Glomerular endothelial cell (primary cell): ENCODE data around the gene KRT16. TPM values are rescaled to one million over a fixed set of nuclear protein-coding genes. Genes with fewer than 3 reads are reported as not detected.
"Not testable (repeated sequence)": the region's sequence is repeated elsewhere in the genome, so short reads cannot be mapped to it uniquely, and the experiment has no call there.

ENCODE experiments used
- DNase-seq: peaks from one replicate; pipeline ENCODE4 v3.0.0-alpha.2; 2011; ENCODE audit warnings: low read depth, low spot score; ENCODE audit errors: extremely low read depth
- total RNA-seq: library from RNA; depleted of rRNA; stranded (reverse); fragments of >200 nt; gene quantifications from 2 replicates; pipeline ENCODE4 v1.2.3, GENCODE V29; 2015

The KRT16 gene
- not detected in 2 replicates for total RNA-seq

DNA sequence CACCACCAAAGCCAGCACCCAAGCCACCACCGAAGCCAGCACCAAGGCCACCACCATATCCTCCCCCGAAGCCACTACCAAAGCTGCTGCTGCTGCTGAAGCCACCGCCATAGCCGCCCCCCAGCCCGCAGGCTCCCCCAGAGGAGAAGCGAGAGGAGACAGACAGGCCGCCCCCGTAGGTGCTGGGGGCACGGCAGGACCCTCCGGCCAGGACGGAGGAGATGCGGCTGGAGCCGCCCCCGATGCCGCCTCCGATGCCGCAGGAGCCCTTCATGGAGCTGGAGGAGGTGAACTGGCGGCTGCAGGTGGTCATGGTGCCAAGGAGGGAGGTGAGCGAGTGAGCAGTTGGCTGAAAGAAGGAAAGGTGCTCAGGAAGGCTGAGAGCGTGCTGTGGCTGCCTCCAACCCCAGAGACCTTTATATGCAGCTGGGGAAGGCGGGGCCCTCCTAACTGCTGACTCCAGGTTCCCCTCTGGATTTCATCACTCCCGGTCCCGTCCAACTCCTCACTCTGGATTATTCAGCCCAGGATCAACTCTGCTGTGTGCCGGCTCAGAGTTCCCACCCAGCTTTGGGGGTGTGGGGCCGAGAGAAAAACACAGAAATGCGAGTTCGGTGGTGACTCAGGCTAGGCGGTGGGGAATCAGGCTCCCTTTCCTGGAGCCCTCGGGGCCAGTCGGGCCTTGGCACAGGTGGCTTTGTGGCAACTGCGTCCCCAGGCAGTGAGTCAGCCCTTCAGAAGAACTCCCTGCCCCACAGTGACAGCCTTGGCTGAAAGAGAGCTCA lies at the start of gene KRT16:
Gene KRT16, minus strand, starts transcription at position 392 of the 785 bp plus-strand sequence. Its CDS starts 79 bp downstream, at position 313.
- DNase-seq: not testable (repeated sequence)

DNA sequence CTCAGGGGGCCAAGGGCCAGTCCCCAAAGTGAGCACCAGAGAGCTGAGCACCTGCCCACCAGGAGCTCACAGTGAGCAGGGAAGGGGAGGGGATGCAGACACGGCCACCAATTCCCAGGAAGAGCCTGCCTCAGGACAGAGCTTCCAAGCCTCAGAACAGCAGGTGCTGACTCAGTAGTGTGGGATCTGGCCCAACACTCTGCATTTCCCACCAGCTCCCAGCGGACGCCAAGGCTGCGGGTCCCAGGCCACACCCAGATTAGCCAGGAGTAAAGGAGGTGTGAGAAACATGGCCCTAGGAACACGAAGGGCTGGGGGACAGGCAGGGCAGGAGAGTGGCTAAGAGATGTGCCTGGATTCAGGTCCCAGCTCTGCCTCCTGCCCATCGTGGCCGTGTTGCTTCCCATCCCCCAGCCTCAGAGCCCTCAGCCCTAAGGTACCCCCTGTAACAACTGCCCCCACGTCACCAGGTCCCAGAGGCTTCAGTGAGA lies 47.7 kb upstream of the KRT16 start:
- DNase-seq: no peak

DNA sequence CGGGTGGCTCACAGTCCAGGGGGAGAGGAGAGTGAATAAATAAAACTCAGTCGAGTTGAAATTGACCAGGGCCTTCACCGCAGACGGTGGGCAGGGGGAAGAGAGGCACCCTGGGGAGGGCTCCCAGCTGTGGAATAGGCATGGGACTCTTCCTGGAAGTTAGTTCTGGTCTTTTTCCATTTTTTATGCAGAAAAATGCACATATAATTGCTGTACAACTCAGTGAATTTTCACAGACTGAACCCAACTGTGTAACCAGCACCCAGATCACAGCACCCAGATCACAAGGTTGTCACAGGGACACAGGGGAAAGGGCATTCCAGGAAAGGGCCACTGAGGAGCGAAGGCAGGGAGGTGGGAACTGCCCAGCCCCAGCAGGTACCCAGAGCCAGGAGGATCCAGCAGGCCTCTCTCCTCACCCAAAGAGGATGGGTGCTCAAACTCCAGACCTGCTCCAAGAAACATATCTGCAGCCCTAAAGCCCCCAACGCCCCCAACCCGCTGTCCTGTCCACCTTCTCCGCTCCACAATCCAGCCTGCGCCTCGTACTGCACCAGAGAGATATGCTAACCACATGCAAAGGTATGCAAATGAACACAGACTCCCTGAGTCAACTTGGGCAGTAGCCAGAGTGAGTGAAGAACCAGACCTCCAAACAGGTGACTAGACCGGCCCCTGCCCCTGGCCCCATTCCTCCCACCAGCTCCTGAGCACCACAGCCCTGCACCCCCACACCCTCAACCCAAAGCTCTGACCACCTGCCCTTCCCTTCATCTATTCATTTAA lies 47.1 kb upstream of the KRT16 start:
- DNase-seq: no peak

DNA sequence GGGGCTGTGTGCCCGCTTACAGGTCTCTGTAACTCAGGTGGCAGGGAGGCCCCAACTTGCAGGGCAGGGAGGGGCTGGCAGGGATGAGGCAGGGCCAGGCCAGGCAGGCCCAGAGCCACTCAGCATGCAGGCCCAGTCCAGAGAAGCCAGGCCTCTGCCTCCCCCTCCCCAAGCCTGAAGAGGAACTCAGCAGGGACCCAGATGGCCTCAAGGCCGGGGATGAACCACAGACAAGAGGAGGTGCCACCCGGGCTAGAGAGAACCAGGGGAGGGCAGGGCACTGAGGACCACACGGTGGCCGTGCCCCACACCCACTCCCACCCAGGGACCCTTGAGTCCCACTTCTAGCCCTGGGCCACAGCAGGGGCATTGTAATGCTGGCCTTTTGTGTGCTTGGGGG lies 46.3 kb upstream of the KRT16 start:
- no peak for DNase-seq

DNA sequence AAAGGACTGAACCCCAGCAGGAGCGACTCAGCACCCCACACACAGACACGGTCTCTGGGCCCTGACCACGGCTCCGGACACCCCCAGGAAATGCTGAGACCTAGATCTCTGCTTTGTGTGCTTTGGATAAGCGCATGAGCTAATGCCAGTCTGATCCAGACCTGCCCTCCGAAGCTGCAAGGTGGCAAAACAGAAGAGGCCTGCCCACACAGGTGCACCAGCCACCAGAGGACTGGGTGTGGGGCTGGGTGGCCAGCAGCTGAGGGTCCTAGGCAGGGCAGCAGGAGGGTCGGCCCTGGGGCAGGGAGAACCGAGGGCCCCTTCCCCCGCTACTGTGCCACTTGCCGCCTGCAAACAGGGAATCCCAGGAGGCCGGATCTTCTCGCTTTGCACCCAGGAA lies 45.4 kb upstream of the KRT16 start:
- no peak for DNase-seq

DNA sequence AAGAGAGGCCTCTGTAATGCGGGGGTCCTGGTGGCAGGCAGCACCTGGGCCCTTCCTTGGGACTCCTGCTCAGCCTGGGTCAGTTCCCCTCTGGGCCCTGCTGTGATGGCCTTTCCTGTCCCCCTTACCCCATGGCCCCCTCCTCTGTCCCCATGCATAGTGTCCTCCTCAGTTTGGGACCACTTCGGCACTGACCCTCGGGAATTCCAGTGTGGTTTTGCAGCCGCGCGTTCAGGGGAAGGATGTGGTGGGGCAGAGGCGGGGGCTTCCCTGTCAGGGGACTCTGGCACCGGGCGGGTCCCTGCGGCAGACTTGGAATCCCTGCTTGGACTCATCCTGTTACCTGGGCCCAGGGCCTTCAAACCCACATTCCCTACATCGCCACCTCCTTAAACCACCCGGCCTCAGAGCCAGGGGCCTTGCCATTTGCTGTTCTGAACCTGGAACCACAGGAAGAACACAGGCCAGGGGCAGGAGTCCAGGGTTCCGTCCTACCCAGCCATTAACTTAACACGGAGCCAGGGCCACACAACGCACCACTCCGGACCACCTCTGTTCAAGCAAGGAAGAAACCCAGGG lies 44.7 kb upstream of the KRT16 start:
- DNase-seq: no peak

DNA sequence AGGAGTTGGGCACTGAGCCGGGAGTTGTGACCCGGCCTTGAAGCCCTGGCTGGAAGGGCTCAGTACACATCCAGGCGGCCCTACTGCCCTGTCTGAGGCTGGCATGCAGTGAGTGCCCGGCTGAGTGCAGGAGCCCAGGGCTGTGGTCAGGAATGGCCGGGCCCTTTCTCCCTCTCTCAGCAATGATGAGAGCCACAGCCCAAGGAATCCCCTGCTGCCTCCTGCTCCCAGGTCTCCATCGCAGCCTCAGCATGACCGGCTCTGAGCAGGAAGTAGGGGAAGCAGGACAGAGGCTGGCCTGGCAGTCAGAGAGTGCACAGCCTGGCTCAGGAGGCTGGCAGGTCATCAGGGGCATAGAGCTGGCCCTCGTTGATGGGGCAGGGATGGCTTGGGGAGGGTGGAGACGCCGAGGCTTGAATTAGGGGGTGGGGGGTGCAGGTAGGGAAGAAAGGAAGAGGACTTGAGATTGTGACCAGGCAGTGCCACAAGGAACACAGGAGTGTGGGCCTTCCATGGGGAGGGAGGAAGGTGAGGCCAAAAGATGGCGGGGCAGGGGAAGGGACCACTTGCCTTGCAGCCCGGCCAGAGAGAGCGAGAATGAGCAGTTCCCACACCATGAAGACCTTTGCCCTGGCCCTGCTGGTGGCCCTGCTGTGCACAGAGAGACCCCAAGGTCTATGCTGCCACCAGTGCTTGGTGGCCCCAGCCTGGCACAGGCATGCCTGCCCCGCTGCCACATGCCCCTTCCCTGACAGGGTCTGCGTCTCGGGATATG lies 43.9 kb upstream of the KRT16 start:
- DNase-seq: no peak

DNA sequence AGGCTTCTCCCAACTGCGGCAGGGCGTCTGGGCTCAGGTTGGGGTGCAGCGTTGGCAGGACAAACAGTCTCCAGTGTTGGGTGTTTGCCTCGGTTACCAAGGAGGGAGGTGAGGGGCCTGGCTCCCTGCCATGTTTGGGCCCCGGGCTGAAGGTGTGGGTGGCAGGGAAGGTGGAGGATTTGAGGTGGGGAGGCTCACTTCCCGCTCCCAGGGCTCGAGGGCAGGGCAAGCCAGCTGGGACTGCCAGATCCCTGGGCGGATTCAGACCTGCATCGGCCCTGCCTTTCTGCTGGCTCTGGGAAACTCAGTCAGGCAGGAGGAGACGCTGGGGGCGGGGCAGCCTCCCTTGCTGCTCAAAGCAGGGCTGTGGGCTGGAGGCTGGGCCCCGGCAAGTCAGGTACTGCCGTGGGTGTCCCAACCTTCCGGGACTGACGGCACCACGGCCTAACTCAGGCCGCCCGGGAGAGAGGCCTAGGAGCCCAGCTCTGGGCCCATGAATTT lies 43.1 kb upstream of the KRT16 start:
- no peak for DNase-seq

DNA sequence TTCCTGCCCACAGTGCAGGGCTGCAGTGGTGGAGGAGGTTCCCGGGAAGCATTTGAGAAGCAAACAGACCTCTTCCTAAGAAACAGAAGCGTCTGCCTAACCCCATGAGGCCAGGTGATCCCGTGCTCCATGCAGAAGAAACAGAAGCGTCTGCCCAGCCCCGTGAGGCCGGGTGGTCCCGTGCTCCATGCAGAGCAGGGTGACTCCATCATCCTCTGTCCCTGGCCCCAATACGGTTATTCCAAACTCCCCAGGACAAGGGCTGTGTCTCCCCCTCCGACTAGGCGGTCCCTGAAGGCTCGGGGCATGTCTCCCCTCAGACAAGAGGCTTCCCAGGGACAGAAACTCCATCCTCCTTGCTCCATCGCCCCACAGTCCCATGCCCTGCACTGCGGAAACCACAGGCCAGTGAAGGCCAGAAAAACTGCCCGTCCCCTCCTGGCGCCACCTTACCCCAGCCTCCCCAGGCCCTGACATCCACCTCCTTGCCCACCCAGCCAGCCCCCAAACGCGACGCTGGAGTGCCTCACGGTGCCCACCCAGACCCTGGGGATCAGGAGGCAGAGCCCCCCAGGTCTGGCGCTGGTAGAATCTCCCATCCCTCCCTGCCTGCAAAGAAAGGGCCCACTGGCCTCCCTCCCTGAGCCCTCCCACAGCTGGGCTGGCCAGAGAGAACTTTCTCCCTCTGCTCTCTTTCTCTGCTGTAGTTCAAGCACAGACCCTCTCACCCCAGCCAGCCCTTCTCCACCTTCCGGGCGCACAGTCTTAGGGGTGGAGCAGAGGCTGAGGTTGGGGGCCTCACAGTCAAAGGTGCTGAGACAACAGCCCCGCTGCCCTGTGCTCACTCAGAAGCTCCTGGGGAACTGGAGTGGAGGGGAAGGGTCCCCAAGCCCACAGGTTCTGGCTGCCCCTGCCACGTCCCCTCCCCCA lies 42.4 kb upstream of the KRT16 start:
- DNase-seq: no peak

DNA sequence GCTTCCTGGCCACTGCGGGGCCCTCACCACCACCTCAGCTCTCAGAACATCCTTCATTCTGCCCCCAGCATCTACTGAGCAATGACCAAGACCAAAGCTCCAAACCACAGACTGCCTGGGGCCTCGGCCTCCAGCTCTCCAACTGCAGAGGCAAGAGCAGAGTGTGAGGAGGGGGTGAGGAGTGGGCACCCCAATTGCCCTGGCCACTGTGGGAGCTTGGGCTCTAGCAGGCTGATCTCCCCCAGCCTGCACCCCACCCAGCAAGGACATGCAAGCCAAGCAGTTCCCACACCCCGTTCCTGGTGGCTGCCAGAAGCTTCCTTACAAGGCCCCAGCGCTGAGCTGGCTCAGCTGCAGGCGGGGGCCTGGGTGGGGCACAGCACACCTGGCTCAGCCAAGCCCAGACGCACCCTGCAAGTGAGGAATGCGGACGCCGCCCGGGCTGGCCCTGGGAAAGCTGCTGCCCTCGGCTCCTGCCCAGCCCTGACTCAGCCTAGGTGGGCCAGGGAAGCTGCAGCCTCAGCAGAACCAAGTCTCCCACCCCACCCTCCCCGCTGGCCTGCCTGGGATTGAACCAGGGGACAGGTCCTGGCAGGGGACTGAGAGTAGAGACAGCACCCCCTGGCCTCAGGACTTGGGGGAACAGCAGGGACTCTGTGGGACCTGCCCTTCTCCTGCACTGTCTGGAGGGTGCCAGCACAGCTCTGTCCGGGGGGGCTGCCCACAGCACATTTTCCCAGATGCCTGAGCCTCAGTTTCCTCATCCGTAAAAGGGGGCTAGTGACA lies 41.5 kb upstream of the KRT16 start:
- DNase-seq: no peak

DNA sequence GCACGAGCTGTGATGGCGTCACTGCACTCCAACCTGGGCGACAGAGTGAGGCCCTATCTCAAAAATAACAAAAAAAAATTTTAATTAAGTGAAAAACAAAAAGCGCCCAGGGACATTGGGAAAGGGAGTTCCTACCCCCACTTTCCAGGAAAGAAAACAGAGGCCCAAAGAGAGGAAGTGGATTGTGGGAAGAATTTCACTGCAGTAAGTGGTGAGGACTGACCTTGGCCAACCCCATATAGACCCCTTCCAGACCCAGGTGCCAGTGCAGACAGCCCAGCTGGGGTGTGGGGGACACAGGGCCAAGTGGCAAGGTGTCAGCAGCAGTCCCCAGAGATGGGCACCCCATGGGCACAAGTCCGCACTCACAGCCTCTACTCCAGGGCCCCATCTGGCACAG lies 40.9 kb upstream of the KRT16 start:
- no peak for DNase-seq

DNA sequence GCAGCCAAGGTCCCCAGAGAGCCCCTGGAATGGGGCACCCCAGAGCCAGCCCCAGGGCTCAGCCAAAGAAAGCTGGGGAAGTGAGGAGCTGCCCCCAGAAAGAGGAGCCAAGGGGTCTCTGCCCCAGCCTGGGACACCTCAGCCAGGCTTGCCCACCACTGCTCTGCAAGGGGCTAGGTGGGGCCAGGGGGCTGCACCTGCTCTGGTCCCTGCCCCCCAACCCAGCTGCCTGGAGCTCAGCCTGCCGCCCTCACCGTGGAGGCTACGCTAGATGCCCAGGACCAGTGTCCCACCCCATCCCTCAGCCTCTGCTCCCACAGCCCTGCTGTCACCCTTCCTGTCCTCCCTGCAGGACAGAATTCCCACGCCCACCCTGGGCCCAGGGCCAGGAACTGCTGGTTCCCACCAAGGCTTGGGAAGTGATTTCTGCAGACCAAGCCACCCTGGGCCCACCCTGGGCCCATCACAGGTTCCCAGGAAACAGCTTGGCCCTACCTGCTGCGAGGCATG lies 39.9 kb upstream of the KRT16 start:
- no peak for DNase-seq

DNA sequence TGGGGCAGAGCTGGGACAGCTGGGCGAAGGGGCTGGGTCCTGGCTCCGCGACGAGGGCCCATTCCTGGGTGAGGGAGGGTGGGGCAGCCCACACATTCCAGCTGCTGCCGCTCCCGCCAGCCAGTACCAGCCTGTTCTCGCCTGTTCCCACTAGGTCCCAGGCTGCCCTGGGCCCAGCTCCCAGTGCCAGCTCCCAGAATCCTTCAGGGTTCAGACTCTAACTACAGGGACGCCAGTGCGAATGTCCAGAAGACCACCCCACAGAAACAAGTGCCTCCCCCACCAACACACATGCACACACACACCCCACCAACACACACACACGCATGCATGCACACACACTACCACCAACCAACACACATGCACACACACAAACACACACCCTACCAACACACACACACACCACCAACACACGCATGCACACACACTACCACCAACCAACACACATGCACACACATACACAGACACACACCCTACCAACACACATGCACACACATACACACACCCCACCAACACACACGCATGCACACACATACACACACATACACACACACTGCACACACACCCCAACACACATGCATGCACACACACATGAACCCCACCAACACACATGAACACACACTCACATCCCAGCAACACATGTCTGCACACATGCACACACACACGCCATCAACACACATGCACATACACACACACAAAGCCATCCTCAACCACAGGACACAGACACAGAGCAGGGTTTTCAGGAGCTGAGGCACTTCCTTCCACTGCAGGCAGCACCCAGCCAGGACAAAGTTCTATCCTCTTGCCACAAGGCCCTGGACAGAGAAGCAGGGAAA lies 39.3 kb upstream of the KRT16 start:
- DNase-seq: no peak

DNA sequence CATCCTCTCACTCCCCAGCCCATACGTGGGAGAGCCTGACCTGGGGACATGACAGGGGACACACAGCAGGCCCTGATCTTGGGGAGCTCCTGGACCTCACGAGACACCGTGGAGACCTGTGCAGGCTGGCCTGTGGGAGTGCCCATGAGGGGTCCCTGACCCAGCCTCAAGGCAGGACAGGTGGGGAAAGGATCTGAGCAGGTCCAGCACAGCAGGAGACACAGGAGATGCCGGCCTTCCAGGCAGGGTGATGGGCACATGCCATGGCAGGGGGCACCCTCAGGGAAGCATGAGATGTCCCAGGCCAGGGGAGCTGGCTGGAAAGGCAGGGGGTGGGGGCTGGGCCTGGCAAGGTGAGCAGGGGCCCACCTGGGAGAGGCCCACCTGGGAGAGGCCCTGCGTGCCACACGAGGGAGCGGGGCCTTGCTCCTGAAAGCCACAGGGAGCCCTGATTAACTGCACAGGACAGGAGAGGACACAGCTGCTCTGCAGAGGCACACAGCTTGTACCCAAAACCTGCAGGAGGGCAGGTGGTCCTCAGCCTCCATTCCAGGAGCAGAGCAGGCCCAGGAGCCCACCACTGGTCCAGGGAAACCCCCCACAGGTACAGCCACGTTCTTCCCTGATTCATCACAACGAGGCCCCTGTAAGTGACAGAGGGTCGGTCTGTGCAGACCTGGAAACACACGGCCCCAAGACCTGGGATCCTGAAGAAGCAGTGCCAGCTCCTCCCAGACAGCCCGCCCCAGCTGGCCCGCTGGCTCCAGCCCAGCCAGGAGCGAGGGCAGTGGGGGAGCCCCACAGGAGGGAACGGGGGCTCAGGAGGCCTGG lies 38.4 kb upstream of the KRT16 start:
- DNase-seq: no peak

DNA sequence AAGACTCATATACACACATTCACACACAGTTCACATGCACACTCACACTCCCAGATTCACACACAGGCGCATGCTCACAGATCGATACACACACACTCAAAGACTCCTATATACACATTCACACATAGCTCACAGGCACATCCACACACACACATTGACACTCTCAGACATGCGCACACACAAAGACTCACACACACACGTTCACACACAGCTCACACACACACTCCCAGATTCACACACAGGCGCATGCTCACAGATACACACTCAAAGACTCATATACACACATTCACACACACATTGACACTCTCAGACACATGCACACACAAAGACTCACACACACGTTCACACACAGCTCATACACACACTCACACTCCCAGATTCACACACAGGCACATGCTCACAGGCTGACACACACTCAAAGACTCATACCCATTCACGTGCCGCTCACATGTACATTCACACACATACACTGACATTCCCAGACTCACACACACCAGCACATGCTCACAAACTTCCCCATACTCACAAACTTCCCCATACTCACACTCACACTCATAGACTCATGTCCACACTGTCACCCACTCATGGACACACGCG lies 37.5 kb upstream of the KRT16 start:
- DNase-seq: no peak

DNA sequence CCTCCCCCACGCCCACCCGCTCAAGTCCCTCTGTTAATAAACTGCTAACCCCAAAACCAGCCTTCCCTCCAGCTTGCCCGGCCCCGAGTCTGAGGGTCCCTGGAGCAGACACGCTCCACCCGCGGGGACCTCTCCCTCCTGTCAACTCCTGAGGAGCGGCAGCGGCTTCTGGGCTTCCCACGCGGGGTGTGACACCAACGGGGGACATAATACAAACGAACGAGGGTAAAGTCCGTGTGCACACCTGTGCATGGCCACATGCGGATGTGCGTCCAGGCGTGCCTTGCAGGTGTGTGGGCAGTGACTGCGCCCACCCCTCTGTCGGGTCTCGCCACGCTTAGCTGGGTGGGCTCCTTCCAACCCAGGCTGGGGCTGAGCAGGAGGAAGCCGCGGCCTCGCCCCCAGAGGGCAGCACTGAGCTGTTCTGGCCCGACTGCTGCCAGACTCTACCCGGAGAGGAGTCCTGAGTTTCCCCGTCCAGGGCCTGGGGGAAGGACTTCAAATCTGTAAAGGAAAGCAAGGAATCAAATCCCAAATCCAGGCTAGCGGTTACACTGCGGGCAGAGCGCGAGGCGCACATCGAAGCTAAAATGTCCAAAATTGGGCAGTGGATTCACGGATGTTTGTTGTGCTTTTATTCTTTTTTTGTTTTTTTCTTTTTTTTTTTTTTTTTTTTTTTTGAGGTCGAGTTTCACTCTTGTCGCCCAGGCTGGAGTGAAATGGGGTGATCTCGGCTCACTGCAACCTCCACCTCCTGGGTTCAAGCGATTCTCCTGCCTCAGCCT lies 36.0 kb upstream of the KRT16 start:
- DNase-seq: no peak
